Activated naive CD8-positive, alpha-beta T cell treated with anti-CD3 and anti-CD28 coated beads for 36 hours (primary cell): Measurements from ENCODE around the gene PIANP. TPM values are rescaled to one million over a fixed set of nuclear protein-coding genes. Genes with fewer than 3 reads are reported as not detected.

Experiments used
- DNase-seq: peaks from one replicate; pipeline ENCODE4 v3.0.0; 2021
- H3K27ac Mint-ChIP-seq: one replicate; pipeline ENCODE4 v1.8.0; 2022; ENCODE audit warnings: mild to moderate bottlenecking, moderate library complexity, mixed read lengths
- H3K27me3 Mint-ChIP-seq: one replicate; pipeline ENCODE4 v1.8.0; 2022; ENCODE audit warnings: mild to moderate bottlenecking, mixed read lengths
- H3K36me3 Mint-ChIP-seq: one replicate; pipeline ENCODE4 v1.8.0; 2021; ENCODE audit warnings: mild to moderate bottlenecking, mixed read lengths
- H3K4me1 Mint-ChIP-seq: one replicate; pipeline ENCODE4 v1.8.0; 2021; ENCODE audit warnings: mixed read lengths
- H3K4me3 Mint-ChIP-seq: one replicate; pipeline ENCODE4 v1.8.0; 2022; ENCODE audit warnings: mild to moderate bottlenecking, moderate library complexity, mixed read lengths
- H3K9me3 Mint-ChIP-seq: one replicate; pipeline ENCODE4 v1.8.0; 2022; ENCODE audit warnings: mixed read lengths
- total RNA-seq, 2 experiments: library from RNA; stranded (reverse); gene quantifications; one replicate each; pipeline ENCODE4 v1.2.3, GENCODE V29; 2021

The PIANP gene
- total RNA-seq, 2 experiments from 2014 or later = 0.37 TPM; not detected in 1

DNA sequence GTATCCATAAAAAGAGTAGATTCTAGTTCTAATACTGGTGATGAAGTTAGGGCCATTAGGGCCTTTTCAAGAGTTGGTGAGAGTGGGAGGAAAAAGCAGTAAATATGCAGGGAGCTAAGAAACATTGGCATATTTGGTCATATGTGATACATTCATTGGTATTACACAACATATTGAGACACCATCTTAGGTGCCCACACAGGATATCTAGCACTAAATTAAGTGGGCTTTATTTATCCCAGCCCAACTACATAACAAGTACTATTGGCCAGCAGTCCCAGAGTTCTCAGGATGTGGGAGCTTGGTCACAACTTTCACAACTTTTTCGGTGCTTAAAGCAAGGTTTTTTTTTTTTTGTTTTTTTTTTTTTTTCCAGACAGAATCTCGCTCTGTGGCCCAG, 35.7 kb downstream of the PIANP start:
- Mint-ChIP-seq H3K4me1 (peaks cover 16% of the 10 kb centered on the region), H3K4me3 (no peak overlapping the region), H3K27ac (peak overlapping the region; percentile 40), H3K9me3 (no peaks in the 10 kb centered on the region), H3K27me3 (no peaks in the 10 kb centered on the region), H3K36me3 (peaks cover 18% of the 10 kb centered on the region)
- DNase-seq = no peak

DNA sequence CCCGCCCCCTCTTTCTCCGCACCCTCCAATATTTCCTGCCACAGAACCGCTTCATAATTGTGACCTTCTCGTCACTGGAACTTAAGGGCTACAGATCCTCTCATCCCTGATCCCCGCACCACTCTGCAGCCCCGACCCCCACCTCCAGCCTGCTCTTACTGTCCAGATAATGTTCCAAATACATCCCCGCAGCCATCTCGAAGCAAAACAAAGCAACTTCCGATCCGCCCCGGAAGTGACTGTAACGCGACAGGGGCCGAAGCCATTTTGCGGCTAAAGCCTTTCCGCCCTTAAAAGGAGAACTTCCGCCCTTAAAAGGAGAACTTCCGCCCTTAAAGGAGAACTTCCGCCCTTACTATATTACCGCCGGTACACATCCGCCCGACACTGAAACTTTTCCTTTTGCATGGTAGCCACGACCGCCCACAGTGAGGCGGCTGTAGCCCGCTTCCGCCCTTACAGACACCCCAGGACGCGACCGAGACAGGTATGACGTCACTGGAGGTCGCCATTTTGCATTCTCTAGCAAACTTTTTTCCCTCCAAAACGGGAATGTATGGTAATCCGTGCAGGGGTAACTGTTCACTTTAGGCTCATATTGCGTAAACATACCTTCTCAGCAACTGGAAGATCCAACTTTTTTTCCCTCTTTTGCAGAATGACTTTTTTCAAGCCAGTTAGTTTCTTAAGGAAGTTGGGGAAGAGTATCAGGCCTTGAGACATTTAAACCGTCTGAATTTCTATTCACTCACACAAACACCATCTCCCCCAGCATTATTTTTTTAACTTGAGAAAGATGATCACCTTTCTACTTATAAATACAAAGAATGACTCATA, 37.5 kb downstream of the PIANP start, which contains the start of gene ING4:
ING4 (minus strand) TSS at position 214 of the 837 bp plus-strand sequence; CDS start at position 196, 18 bp downstream.
- H3K36me3 Mint-ChIP-seq = peaks cover 17% of the 10 kb centered on the region
- no peaks in the 10 kb centered on the region for H3K9me3 Mint-ChIP-seq
- peak; percentile 95 for DNase-seq
- no peaks in the 10 kb centered on the region for H3K27me3 Mint-ChIP-seq
- H3K4me1 Mint-ChIP-seq = peaks cover 19% of the 10 kb centered on the region
- peak within 1 kb of the TSS; percentile 88 for H3K4me3 Mint-ChIP-seq
- H3K27ac Mint-ChIP-seq = peak within 1 kb of the TSS; percentile 90

DNA sequence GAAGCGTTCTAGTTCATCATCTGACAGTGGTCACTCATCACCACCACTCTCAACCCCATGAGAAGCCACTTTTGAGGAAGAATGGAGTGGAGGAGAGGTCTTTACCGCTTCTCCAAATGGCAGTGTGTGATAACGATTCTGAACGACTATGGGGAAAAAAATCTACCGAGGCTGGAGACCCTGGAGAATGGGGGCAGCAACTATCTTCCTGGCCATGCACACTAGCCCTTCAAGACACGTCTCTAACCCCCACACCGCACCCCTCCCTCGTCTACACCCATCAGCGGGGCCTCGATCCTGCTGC, 38.1 kb downstream of the PIANP start:
- no peak for DNase-seq

DNA sequence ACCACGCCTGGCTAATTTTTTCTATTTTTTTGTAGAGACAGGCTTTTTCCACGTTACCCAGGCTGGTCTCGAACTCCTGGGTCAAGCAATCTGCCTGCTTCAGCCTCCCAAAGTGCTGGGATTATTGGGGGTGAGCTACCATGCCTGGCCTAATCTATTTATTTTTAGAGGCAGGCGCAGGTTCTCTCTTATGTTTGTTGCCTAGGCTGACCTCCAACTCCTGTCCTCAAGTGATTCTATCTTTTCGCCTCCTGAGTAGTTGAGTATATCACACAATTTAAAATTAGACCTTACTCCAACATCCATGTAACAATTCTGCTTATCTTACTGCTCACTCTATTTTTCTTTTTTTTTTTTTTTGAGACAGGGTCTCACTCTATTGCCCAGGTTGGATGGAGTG, 46.6 kb downstream of the PIANP start:
- H3K36me3 Mint-ChIP-seq = peaks cover 7% of the 10 kb centered on the region
- no peaks in the 10 kb centered on the region for H3K9me3 Mint-ChIP-seq
- DNase-seq = no peak
- H3K4me3 Mint-ChIP-seq = no peak overlapping the region
- no peaks in the 10 kb centered on the region for H3K27me3 Mint-ChIP-seq
- peak overlapping the region; percentile 20 for H3K27ac Mint-ChIP-seq
- peaks cover 5% of the 10 kb centered on the region for H3K4me1 Mint-ChIP-seq

More for the DNA sequence above, 38.1 kb downstream of the PIANP start:
- Mint-ChIP-seq H3K4me3 (peak overlapping the region; percentile 88), H3K4me1 (peaks cover 19% of the 10 kb centered on the region), H3K9me3 (no peaks in the 10 kb centered on the region), H3K27ac (peak overlapping the region; percentile 90), H3K36me3 (peaks cover 16% of the 10 kb centered on the region), H3K27me3 (no peaks in the 10 kb centered on the region)

DNA sequence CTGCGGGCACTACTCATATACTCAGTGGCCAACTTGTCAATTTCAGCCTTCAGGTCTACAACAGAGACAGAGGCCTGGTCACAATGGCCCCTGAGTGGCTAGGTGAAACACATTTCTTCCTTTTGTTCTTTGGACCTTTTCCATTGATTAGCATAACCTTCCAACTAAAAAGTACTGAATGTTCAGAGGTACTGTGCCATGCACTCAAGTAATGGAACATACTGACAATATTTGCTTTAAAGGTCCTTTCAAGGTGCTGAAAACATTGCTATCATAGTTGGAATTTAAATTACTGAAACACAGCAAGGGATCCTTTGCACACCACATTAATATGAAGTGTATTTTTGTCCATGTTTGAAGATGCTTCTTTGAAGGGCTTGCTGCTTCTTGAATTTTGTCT, 47.3 kb downstream of the PIANP start:
- H3K36me3 Mint-ChIP-seq = peaks cover 8% of the 10 kb centered on the region
- H3K27ac Mint-ChIP-seq = no peak overlapping the region
- H3K4me3 Mint-ChIP-seq = no peak overlapping the region
- H3K4me1 Mint-ChIP-seq = peaks cover 2% of the 10 kb centered on the region
- no peaks in the 10 kb centered on the region for H3K27me3 Mint-ChIP-seq
- no peaks in the 10 kb centered on the region for H3K9me3 Mint-ChIP-seq
- no peak for DNase-seq

DNA sequence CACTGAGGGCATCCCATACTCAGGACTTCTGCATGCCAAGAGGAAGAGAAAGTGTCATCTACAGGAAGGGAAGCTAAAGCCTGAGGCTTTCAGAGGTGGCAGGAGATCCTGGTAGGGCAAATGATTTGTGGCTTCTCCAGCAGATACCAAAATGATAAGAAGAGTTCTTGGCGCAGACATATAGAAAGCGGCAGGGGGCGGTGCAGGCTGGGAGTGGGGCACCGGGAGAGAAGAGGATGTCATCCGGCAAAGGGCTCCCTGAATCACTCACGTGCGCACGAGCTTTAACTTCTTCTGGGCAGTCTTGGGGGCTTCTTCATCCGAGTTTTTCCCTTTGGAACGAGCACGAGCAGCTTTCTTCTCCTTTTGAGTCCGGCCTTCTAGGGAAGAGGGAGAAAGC, 48.2 kb downstream of the PIANP start:
- H3K27ac Mint-ChIP-seq = no peak overlapping the region
- peaks cover 6% of the 10 kb centered on the region for H3K36me3 Mint-ChIP-seq
- H3K4me3 Mint-ChIP-seq = no peak overlapping the region
- no peaks in the 10 kb centered on the region for H3K9me3 Mint-ChIP-seq
- no peak for DNase-seq
- peaks cover 2% of the 10 kb centered on the region for H3K4me1 Mint-ChIP-seq
- no peaks in the 10 kb centered on the region for H3K27me3 Mint-ChIP-seq

DNA sequence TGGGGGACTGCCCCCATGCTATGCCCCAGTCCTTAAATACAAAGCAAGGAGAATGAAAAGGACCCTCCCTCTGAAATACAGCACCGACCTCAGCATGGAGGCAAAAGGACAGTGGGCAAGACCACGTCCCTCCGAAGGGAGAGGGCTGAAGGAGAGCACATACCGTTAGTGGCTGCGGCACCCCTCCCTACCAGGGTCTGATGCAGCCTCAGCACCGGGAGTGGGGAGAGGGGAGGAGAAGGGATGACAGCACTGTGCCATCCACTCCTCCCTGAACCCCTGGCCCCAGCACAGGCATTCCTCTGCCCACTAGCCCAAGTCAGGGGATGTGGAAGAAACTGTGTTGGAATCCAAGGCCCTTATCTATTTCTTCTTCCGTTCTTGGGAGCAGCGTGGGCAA, 49.8 kb downstream of the PIANP start:
- Mint-ChIP-seq H3K4me1 (peaks cover 10% of the 10 kb centered on the region), H3K36me3 (peaks cover 16% of the 10 kb centered on the region), H3K27ac (no peak overlapping the region)

DNA sequence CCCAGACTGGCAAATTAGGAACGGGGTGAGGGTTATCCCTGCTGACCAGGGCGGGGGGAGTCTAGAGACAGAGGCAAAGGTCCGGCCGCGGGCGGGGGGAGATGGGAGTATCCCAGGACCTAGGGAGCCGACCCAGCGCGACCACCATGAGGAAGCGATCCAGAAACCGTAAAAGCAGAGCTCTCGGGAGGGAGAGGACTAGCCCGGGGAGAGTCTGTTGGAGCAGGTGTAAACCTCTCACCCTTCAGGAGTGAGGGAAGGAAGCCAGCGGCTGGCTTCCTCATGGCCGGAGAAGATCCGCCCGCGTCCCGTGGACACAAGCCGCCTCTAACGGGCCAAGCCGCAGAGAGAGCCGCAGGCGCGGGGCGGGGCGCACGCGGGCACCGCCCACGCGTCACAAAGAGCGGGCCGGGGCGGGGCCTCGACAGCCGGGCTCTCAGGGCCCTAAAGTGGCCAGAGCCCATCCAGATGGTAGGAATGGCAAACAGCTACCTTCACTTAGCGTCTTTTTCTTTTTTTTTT, 53.5 kb downstream of the PIANP start, which contains the start of gene ACRBP:
ACRBP (minus strand) TSS at position 350 of the 522 bp plus-strand sequence; CDS start at position 284, 66 bp downstream.
- Mint-ChIP-seq H3K4me1 (peaks cover 8% of the 10 kb centered on the region), H3K36me3 (peaks cover 34% of the 10 kb centered on the region), H3K4me3 (peak within 1 kb of the TSS; percentile 70), H3K27ac (peak within 1 kb of the TSS; percentile 52), H3K9me3 (peaks cover 19% of the 10 kb centered on the region), H3K27me3 (no peaks in the 10 kb centered on the region)
- peak; percentile 55 for DNase-seq

More for the DNA sequence above, 49.8 kb downstream of the PIANP start:
- peaks cover 1% of the 10 kb centered on the region for H3K9me3 Mint-ChIP-seq
- H3K27me3 Mint-ChIP-seq = no peaks in the 10 kb centered on the region
- H3K4me3 Mint-ChIP-seq = no peak overlapping the region
- no peak for DNase-seq

DNA sequence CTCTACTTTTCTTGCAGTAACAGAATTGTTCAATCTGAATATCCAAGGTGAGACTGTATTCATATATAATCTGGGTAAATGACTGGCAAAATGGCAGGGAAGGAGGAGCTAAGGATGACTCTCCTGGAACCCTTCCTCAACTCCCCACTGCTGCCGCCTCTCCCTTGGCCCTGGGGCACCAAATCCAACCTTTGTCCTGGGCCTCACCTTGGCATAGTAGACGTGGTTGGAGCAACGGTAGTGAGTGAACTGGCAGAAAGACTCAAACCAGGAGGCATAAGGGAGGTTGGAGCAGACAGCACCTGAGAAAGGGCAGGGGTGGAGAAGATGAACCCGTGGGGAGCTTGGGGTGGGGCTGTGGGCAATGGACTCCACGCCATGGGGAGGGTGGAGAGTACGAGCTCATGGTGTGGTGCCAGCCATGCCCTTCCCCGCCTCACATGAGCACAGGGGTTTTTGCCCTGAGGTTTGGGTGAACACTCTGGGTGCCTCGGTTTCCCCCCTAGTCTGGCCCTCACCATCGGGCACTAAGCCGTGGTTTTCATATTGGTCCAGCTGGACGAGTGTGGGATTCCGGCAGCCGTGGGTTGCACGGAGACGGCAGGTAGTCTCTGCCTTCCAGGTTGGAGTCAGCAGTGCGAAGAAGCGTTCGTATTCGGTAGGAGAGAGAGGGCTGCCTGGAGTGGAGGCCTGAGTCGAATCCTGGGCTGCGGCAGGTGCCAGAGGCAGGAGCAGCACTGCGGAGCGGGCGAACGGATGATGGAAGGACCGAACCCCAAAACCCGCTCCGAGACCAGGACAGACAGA, 54.1 kb downstream of the PIANP start:
- peak overlapping the region; percentile 52 for H3K27ac Mint-ChIP-seq

DNA sequence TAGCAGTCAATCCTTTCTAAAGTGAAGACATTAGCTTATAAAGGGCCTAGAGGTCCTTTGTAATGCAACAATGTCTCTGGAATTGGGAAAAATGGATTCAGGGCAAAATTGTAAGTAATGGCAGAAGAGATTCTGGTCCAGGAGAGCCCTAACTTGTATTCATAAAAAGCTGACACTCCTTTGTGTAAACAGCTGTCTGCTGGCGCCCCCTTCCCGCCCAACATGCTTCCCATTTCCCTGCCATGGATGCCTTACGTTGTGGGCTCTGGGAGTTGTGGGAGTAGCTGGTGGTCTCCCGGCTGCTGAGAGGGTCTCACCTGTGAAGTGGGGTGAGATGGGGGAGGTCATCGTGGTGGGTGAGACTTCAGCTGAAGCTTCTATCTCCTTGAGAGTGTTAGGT, 55.7 kb downstream of the PIANP start:
- Mint-ChIP-seq H3K4me1 (peaks cover 8% of the 10 kb centered on the region), H3K36me3 (peaks cover 31% of the 10 kb centered on the region), H3K27me3 (no peaks in the 10 kb centered on the region), H3K4me3 (no peak overlapping the region), H3K27ac (no peak overlapping the region), H3K9me3 (peaks cover 19% of the 10 kb centered on the region)
- no peak for DNase-seq

More for the DNA sequence above, 54.1 kb downstream of the PIANP start:
- peaks cover 19% of the 10 kb centered on the region for H3K9me3 Mint-ChIP-seq
- no peaks in the 10 kb centered on the region for H3K27me3 Mint-ChIP-seq
- H3K36me3 Mint-ChIP-seq = peaks cover 33% of the 10 kb centered on the region
- peak overlapping the region; percentile 70 for H3K4me3 Mint-ChIP-seq
- H3K4me1 Mint-ChIP-seq = peaks cover 8% of the 10 kb centered on the region
- no peak for DNase-seq

DNA sequence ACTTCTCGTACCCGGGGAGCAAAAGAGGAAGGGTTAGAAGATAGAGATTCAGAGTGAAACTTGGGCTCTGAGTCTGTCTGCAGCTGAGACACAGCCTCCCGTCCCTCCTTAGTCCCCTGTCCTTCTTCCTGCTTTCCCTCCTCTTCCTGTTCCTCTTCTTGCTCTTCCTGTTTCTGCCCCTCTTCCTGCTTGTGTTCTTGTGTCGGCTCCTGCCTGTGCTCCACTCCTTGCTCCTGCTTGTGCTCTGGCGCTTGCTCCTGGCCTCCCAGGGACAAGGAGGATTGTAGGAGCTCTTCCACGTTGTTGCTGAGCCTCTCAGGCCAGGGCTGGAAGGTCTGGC, 56.4 kb downstream of the PIANP start:
- Mint-ChIP-seq H3K9me3 (peaks cover 19% of the 10 kb centered on the region), H3K27me3 (no peaks in the 10 kb centered on the region), H3K4me3 (no peak overlapping the region), H3K4me1 (peaks cover 8% of the 10 kb centered on the region), H3K36me3 (peaks cover 31% of the 10 kb centered on the region), H3K27ac (no peak overlapping the region)
- DNase-seq = no peak

Other genes with a start within 250 kb of the PIANP start
- 10 to 100 TPM; 23.7 to 26.6 TPM for gene TAPBPL, start 248.8 kb downstream of the PIANP start, total RNA-seq
- 10 to 100 TPM; 34.8 to 35.7 TPM for gene VAMP1, start 230.1 kb downstream of the PIANP start, total RNA-seq
- gene MRPL51, start 207.6 kb downstream of the PIANP start, total RNA-seq = 100 to 1,000 TPM; 311 to 312 TPM
- 100 to 1,000 TPM; 167 to 171 TPM for gene NCAPD2, start 206.7 kb downstream of the PIANP start, total RNA-seq
- 1,000 to 10,000 TPM; 8,986 to 9,154 TPM for gene GAPDH, start 166.3 kb downstream of the PIANP start, total RNA-seq
- gene IFFO1, start 144.8 kb downstream of the PIANP start, total RNA-seq = 1 to 10 TPM; 7.2 to 8.1 TPM
- gene NOP2, start 132.5 kb downstream of the PIANP start, total RNA-seq = 100 to 1,000 TPM; 151 to 153 TPM
- gene CHD4, start 93.4 kb downstream of the PIANP start, total RNA-seq = 100 to 1,000 TPM; 262 to 293 TPM
- 1 to 10 TPM; 7.3 to 7.9 TPM for gene LPAR5, start 64.9 kb downstream of the PIANP start, total RNA-seq
- 1 to 10 TPM in 1 of 2 experiments, under 1 TPM in 1; 0.86 to 1.2 TPM for gene ACRBP, start 53.4 kb downstream of the PIANP start, total RNA-seq
- 10 to 100 TPM; 10.9 to 11.1 TPM for gene ING4, start 37.7 kb downstream of the PIANP start, total RNA-seq
- gene ZNF384, start 11.4 kb downstream of the PIANP start, total RNA-seq = 10 to 100 TPM; 60.6 to 61.8 TPM
- gene COPS7A, start 23.2 kb upstream of the PIANP start, total RNA-seq = 10 to 100 TPM; 37.1 to 41.6 TPM
- 100 to 1,000 TPM; 134 to 141 TPM for gene MLF2, start 52.3 kb upstream of the PIANP start, total RNA-seq
- gene PTMS, start 65.5 kb upstream of the PIANP start, total RNA-seq = 10 to 100 TPM; 23.3 to 25.1 TPM
- gene LAG3, start 71.7 kb upstream of the PIANP start, total RNA-seq = 10 to 100 TPM; 64.8 to 67.7 TPM
- 1 to 10 TPM; 2.2 to 2.5 TPM for gene CD4, start 88.7 kb upstream of the PIANP start, total RNA-seq
- under 1 TPM; 0.54 to 0.76 TPM for gene GPR162, start 121.0 kb upstream of the PIANP start, total RNA-seq
- under 1 TPM; 0.36 to 0.60 TPM for gene P3H3, start 127.6 kb upstream of the PIANP start, total RNA-seq
- gene GNB3, start 140.1 kb upstream of the PIANP start, total RNA-seq = under 1 TPM in 1 of 2 experiments, not detected in 1; 0.10 TPM
- gene CDCA3, start 150.5 kb upstream of the PIANP start, total RNA-seq = 10 to 100 TPM; 62.5 to 64.0 TPM
- 100 to 1,000 TPM; 125 to 127 TPM for gene USP5, start 151.3 kb upstream of the PIANP start, total RNA-seq
- 1,000 to 10,000 TPM; 1,593 to 1,653 TPM for gene TPI1, start 166.7 kb upstream of the PIANP start, total RNA-seq
- 1 to 10 TPM; 2.7 to 3.0 TPM for gene SPSB2, start 172.5 kb upstream of the PIANP start, total RNA-seq
- gene LRRC23, start 204.0 kb upstream of the PIANP start, total RNA-seq = 1 to 10 TPM; 3.0 to 4.1 TPM
- gene ENO2, start 213.8 kb upstream of the PIANP start, total RNA-seq = 100 to 1,000 TPM; 140 to 141 TPM
- 10 to 100 TPM; 27.6 to 28.5 TPM for gene ATN1, start 227.1 kb upstream of the PIANP start, total RNA-seq
- gene RNU7-1, start 243.0 kb upstream of the PIANP start, total RNA-seq = not detected
- 100 to 1,000 TPM; 203 to 208 TPM for gene C12orf57, start 243.2 kb upstream of the PIANP start, total RNA-seq